SKM-1 treated with dmso at 0.1 percent for 144 hours (cell line): Measurements from ENCODE around the gene RHCE.
"Not testable (repeated sequence)": the region's sequence is repeated elsewhere in the genome, so short reads cannot be mapped to it uniquely, and the experiment has no call there.

Experiments
- DNase-seq: peaks from one replicate; lab custom pipeline; 2025; ENCODE audit not compliant: unreplicated experiment; lab: John Stamatoyannopoulos, UW

The RHCE gene

GRCh38 chr1:25420715-25421114 lies at the start of gene RHCE:
Gene RHCE (minus strand): TSS chr1:25420825. CDS start chr1:25420786, 39 bp downstream.
- DNase-seq: not testable (repeated sequence)

GRCh38 chr1:25469177-25469576 lies 48.6 kb upstream of the RHCE start:
- no peak for DNase-seq

GRCh38 chr1:25468033-25468432 lies 47.4 kb upstream of the RHCE start:
- no peak for DNase-seq

- DNase-seq: no peak
These were observed 47.0 kb upstream of the RHCE start for GRCh38 chr1:25467616-25468015.

GRCh38 chr1:25467193-25467592 lies 46.6 kb upstream of the RHCE start:
- no peak for DNase-seq

GRCh38 chr1:25462732-25463131 lies 42.1 kb upstream of the RHCE start:
- no peak for DNase-seq

GRCh38 chr1:25461849-25462248 lies 41.2 kb upstream of the RHCE start:
- DNase-seq: no peak

GRCh38 chr1:25460816-25461215 lies 40.2 kb upstream of the RHCE start:
- DNase-seq: not testable (repeated sequence)

GRCh38 chr1:25460020-25460419 lies 39.4 kb upstream of the RHCE start:
- DNase-seq: no peak

- peak; percentile 75 for DNase-seq
These were observed 38.1 kb upstream of the RHCE start for GRCh38 chr1:25458541-25459298.

GRCh38 chr1:25456502-25456901 lies 35.9 kb upstream of the RHCE start:
- peak; percentile 85 for DNase-seq

GRCh38 chr1:25451908-25452307 lies 31.3 kb upstream of the RHCE start:
- DNase-seq: peak; percentile 39

- DNase-seq: no peak
These were observed 30.3 kb upstream of the RHCE start for GRCh38 chr1:25450891-25451290.

- no peak for DNase-seq
These were observed 26.9 kb upstream of the RHCE start for GRCh38 chr1:25447547-25447946.

- DNase-seq: no peak
These were observed 25.4 kb upstream of the RHCE start for GRCh38 chr1:25445993-25446538.

- not testable (repeated sequence) for DNase-seq
These were observed 24.0 kb upstream of the RHCE start for GRCh38 chr1:25444604-25445003.

- no peak for DNase-seq
These were observed 22.5 kb upstream of the RHCE start for GRCh38 chr1:25443030-25443699.

GRCh38 chr1:25442178-25442577 lies 21.6 kb upstream of the RHCE start:
- DNase-seq: no peak

- no peak for DNase-seq
These were observed 18.7 kb upstream of the RHCE start for GRCh38 chr1:25439287-25439686.

- DNase-seq: no peak
These were observed 17.0 kb upstream of the RHCE start for GRCh38 chr1:25437672-25438071.

- DNase-seq: no peak
These were observed 14.9 kb upstream of the RHCE start for GRCh38 chr1:25435397-25436108.
